ENCODE data around the gene YWHAG.

DNA sequence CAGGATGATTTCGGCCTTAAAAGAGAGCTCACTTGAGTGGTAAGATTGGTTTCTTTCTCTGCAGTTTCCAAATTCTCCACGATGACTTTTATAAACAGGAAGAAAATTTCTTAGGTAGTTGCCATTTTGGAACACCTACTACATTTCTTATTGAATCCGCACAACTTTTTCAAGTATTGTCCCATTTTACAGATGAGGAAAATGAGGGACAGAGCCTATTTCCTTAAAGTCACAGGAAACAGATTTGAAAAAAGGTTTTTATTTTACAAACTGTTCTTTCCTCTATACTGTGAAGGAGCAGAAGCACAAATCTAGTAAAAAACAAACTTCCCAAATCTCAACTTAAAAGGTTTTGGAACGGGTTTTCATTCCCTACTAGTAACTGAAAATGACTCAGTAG is 2.7 kb downstream of the YWHAG start:
- TF ChIP-seq ZNF274 (IDR thresholded peaks at IDR 0.05; ENCODE audit: low read depth, low read length) (no peak), YY1 (IDR thresholded peaks at IDR 0.05; ENCODE audit: insufficient read depth, insufficient read length) (no peak)
